IMR-90 (cell line): ENCODE results near the gene NTMT1. TPM values are rescaled to one million over a fixed set of nuclear protein-coding genes. Genes with fewer than 3 reads are reported as not detected.

Experiments
- ATAC-seq: fragments of 200-7000 bp; cut with Tn5 transposase; 2 replicates; pipeline ENCODE4 v1.9.1; 2020; ENCODE audit warnings: low read depth, mild to moderate bottlenecking, moderate library complexity
- BruUV-seq: library from RNA; stranded (reverse); fragments of 400-500 nt; replicated peaks from 2 replicates; lab custom pipeline; 2021; lab: Mats Ljungman, UMichigan
- CTCF ChIA-PET: fragments of 300-600 bp; formaldehyde crosslinking; extraction: SDS; loops from one replicate; lab custom pipeline; 2021; ENCODE audit warnings: antibody characterized with exemption; lab: Yijun Ruan, JAX
- POLR2A ChIA-PET: fragments of 300-600 bp; sonication (Branson Sonifier 250); formaldehyde crosslinking; loops from one replicate; lab custom pipeline; 2022; ENCODE audit warnings: antibody characterized with exemption; ENCODE audit not compliant: unreplicated experiment; lab: Charles Lee
- DNase-seq: peaks from one replicate; pipeline ENCODE4 v3.0.0; 2013
- H2AFZ ChIP-seq: replicated peaks from 2 replicates; pipeline ENCODE3; 2013; ENCODE audit warnings: low read length, mild to moderate bottlenecking; ENCODE audit not compliant: poor library complexity
- H2AK5ac ChIP-seq: 2 replicates; pipeline ENCODE4 v1.6.1; 2013; ENCODE audit warnings: low read depth, low read length, inconsistent platforms
- H2AK9ac ChIP-seq: replicated peaks from 2 replicates; pipeline ENCODE3; 2013; ENCODE audit warnings: mild to moderate bottlenecking, low read depth, low read length, moderate library complexity; ENCODE audit not compliant: poor library complexity
- H2BK120ac ChIP-seq: 2 replicates; pipeline ENCODE4 v1.6.1; 2013; ENCODE audit warnings: low read depth, low read length, inconsistent platforms
- H2BK15ac ChIP-seq: 3 replicates; pipeline ENCODE4 v1.6.1; 2013; ENCODE audit warnings: low read depth, low read length, inconsistent platforms
- H2BK20ac ChIP-seq: 2 replicates; pipeline ENCODE4 v1.6.1; 2013; ENCODE audit warnings: low read depth, mild to moderate bottlenecking, inconsistent platforms, low read length, moderate library complexity
- H2BK5ac ChIP-seq: 2 replicates; pipeline ENCODE4 v1.6.1; 2013; ENCODE audit warnings: mild to moderate bottlenecking, low read depth, low read length, inconsistent platforms; ENCODE audit not compliant: poor library complexity, severe bottlenecking
- H3K14ac ChIP-seq: replicated peaks from 2 replicates; pipeline ENCODE4 v1.6.1; 2013; ENCODE audit warnings: low read depth, low read length, inconsistent platforms
- H3K18ac ChIP-seq: 2 replicates; pipeline ENCODE4 v1.6.1; 2013; ENCODE audit warnings: low read depth, low read length, control low read depth
- H3K23ac ChIP-seq: 2 replicates; pipeline ENCODE4 v1.6.1; 2013; ENCODE audit warnings: low read depth, low read length, inconsistent platforms
- H3K27ac ChIP-seq: 2 replicates; pipeline ENCODE4 v1.5.1; 2013; ENCODE audit warnings: mild to moderate bottlenecking, control low read depth, low read length; ENCODE audit not compliant: insufficient read depth
- H3K27me3 ChIP-seq: 2 replicates; pipeline ENCODE4 v1.6.1; 2013; ENCODE audit warnings: low read length; ENCODE audit not compliant: control insufficient read depth, insufficient read depth
- H3K36me3 ChIP-seq: 2 replicates; pipeline ENCODE4 v1.6.1; 2013; ENCODE audit warnings: low read length, mixed read lengths; ENCODE audit not compliant: control insufficient read depth, insufficient read depth
- H3K4ac ChIP-seq: 2 replicates; pipeline ENCODE4 v1.6.1; 2013; ENCODE audit warnings: low read depth, low read length, inconsistent platforms
- H3K4me1 ChIP-seq: 2 replicates; pipeline ENCODE4 v1.6.1; 2013; ENCODE audit warnings: low read length, mixed read lengths; ENCODE audit not compliant: control insufficient read depth, insufficient read depth
- H3K4me2 ChIP-seq: 2 replicates; pipeline ENCODE4 v1.6.1; 2013; ENCODE audit warnings: low read depth, mild to moderate bottlenecking, control low read depth, low read length, moderate library complexity
- H3K4me3 ChIP-seq: 2 replicates; pipeline ENCODE4 v1.5.1; 2013; ENCODE audit warnings: low read depth, mild to moderate bottlenecking, control low read depth, low read length, moderate library complexity; ENCODE audit not compliant: insufficient read depth
- H3K56ac ChIP-seq: 2 replicates; pipeline ENCODE4 v1.6.1; 2013; ENCODE audit warnings: low read length, inconsistent platforms; ENCODE audit not compliant: insufficient read depth; ENCODE audit errors: extremely low read depth
- H3K79me1 ChIP-seq, 2 experiments: 2 replicates each; pipeline ENCODE4 v1.6.1; 2013; ENCODE audit warnings: low read length in 2 of 2, inconsistent platforms in 1 of 2, low read depth in 1 of 2
- H3K9ac ChIP-seq: 2 replicates; pipeline ENCODE4 v1.6.1; 2013; ENCODE audit warnings: low read depth, low read length, control low read depth
- H3K9me1 ChIP-seq: 2 replicates; pipeline ENCODE4 v1.6.1; 2013; ENCODE audit warnings: low read length, inconsistent platforms; ENCODE audit not compliant: insufficient read depth
- H3K9me3 ChIP-seq: 2 replicates; pipeline ENCODE4 v1.6.1; 2013; ENCODE audit warnings: low read length; ENCODE audit not compliant: control insufficient read depth, insufficient read depth
- H4K20me1 ChIP-seq: 2 replicates; pipeline ENCODE4 v1.6.1; 2013; ENCODE audit warnings: low read length, inconsistent platforms; ENCODE audit not compliant: insufficient read depth
- H4K5ac ChIP-seq: 2 replicates; pipeline ENCODE4 v1.6.1; 2013; ENCODE audit warnings: mild to moderate bottlenecking, low read depth, low read length, control low read depth
- H4K8ac ChIP-seq, 2 experiments: 2 replicates each; pipeline ENCODE4 v1.6.1; 2013; ENCODE audit warnings: low read depth in 2 of 2, low read length in 2 of 2, control low read depth in 1 of 2, inconsistent platforms in 1 of 2
- H4K91ac ChIP-seq: 2 replicates; pipeline ENCODE4 v1.6.1; 2013; ENCODE audit warnings: low read depth, low read length, inconsistent platforms; ENCODE audit not compliant: insufficient read depth
- BHLHE40 ChIP-seq: fragments of 150-350 bp; IDR thresholded peaks from 2 replicates; pipeline ENCODE4 v1.6.1; 2016; ENCODE audit warnings: mild to moderate bottlenecking, low read depth, low read length
- CEBPB ChIP-seq: IDR thresholded peaks from 2 replicates; pipeline ENCODE4 v1.6.1; 2012; ENCODE audit warnings: low read depth, low read length, improper control_type of control experiment
- CHD1 ChIP-seq: IDR thresholded peaks from 2 replicates; pipeline ENCODE4 v1.6.1; 2012; ENCODE audit warnings: low read depth, low read length, improper control_type of control experiment
- ELK1 ChIP-seq: fragments of 150-350 bp; IDR thresholded peaks from 2 replicates; pipeline ENCODE4 v1.6.1; 2016; ENCODE audit warnings: low read depth, mild to moderate bottlenecking, low read length, moderate library complexity, borderline replicate concordance
- MAFK ChIP-seq: IDR thresholded peaks from 2 replicates; pipeline ENCODE4 v1.6.1; 2012; ENCODE audit warnings: low read depth, low read length, improper control_type of control experiment
- MAZ ChIP-seq: IDR thresholded peaks from 2 replicates; pipeline ENCODE4 v1.6.1; 2012; ENCODE audit warnings: low read depth, mild to moderate bottlenecking, low read length, improper control_type of control experiment, moderate library complexity, borderline replicate concordance
- MXI1 ChIP-seq: IDR thresholded peaks from 2 replicates; pipeline ENCODE4 v1.6.1; 2012; ENCODE audit warnings: low read depth, mild to moderate bottlenecking, low read length, moderate library complexity, borderline replicate concordance
- POLR2A ChIP-seq: IDR thresholded peaks from 2 replicates; pipeline ENCODE4 v1.6.1; 2012; ENCODE audit warnings: mild to moderate bottlenecking, low read depth, low read length
- RAD21 ChIP-seq: IDR thresholded peaks from 2 replicates; pipeline ENCODE4 v1.6.1; 2012; ENCODE audit warnings: low read length, improper control_type of control experiment
- SMC3 ChIP-seq: fragments of 150-350 bp; IDR thresholded peaks from 2 replicates; pipeline ENCODE4 v1.6.1; 2016; ENCODE audit warnings: low read depth, mild to moderate bottlenecking, antibody characterized with exemption, low read length, moderate library complexity
- USF2 ChIP-seq: fragments of 150-350 bp; IDR thresholded peaks from 2 replicates; pipeline ENCODE4 v1.6.1; 2017; ENCODE audit warnings: mild to moderate bottlenecking, antibody characterized with exemption, low read length, low read depth
- WGBS, 2 experiments: methylation state at CpG; one replicate each; pipeline versions ENCODE4 v1.1.5 to v1.1.7; 2013; ENCODE audit warnings: missing lambda C conversion rate in 2 of 2; ENCODE audit not compliant: insufficient read length in 1 of 2; ENCODE audit errors: extremely low coverage in 2 of 2; 5-methylcytosine and 5-hydroxymethylcytosine counted together
- dilution Hi-C: fragments of 300-500 bp; cut with HindIII; formaldehyde crosslinking; loops from one replicate; pipeline ENCODE4 v1.14.3; 2018; ENCODE audit warnings: low sequenced_read_pairs; ENCODE audit not compliant: unreplicated experiment
- in situ Hi-C: fragments of 300-500 bp; cut with MboI; formaldehyde crosslinking; loops from 3 replicates; pipeline ENCODE4 v1.14.3; 2019; ENCODE audit warnings: low sequenced_read_pairs, inconsistent platforms, mixed read lengths
- intact Hi-C: fragments of 100-400 bp; cut with micrococcal nuclease; formaldehyde crosslinking; loops from 2 replicates; pipeline ENCODE4 v1.10.0; 2022
- polyA plus RNA-seq, 3 experiments: library from polyadenylated mRNA; depleted of rRNA; stranded (reverse); fragments of >200 nt; gene quantifications; 2 replicates each; pipeline ENCODE4 v1.2.3, GENCODE V29; 2012; ENCODE audit warnings: low replicate concordance in 1 of 3
- total RNA-seq: library from RNA; depleted of rRNA; stranded (reverse); fragments of >200 nt; gene quantifications from 2 replicates; pipeline ENCODE4 v1.2.3, GENCODE V29; 2012

Gene NTMT1
- total and polyA plus RNA-seq, 2 of the 4 experiments (the other 2 are of a cell fraction) = 68.1 to 88.1 TPM

GRCh38 chr9:129640871-129641749 lies 15.1 kb downstream of the NTMT1 start (continued):
- no peak for TF ChIP-seq MAFK
- no peak for TF ChIP-seq CHD1

GRCh38 chr9:129641750-129642585 lies 16.0 kb downstream of the NTMT1 start, which contains the start of gene ASB6:
ASB6 (minus strand) TSS chr9:129642151; CDS start chr9:129641999, 152 bp downstream.
- peak within 1 kb of the TSS; percentile 83 for H3K56ac ChIP-seq
- peak within 1 kb of the TSS; percentile 98 for H4K91ac ChIP-seq
- CTCF ChIA-PET = interaction anchor here (0.5 to 1.1 kb wide), 9 partner anchors 11 to 499 kb away, joined by 3 to 7 read pairs (median 4); no protein-coding TSS in a partner anchor
- H2AK9ac ChIP-seq = peak within 1 kb of the TSS; percentile 85
- H2BK20ac ChIP-seq = peak within 1 kb of the TSS; percentile 93
- peaks cover 46% of the 10 kb centered on the region for H4K20me1 ChIP-seq
- peak within 1 kb of the TSS; percentile 83 for H3K4me2 ChIP-seq
- no peaks in the 10 kb centered on the region for H3K9me3 ChIP-seq
- H3K9me1 ChIP-seq = no peaks in the 10 kb centered on the region
- peak within 1 kb of the TSS; percentile 93 for H4K5ac ChIP-seq
- peak within 1 kb of the TSS; percentile 58 for H3K18ac ChIP-seq
- peaks cover 3 to 49% of the 10 kb centered on the region in 2 experiments; a peak in 3 of 4 replicates for H3K79me1 ChIP-seq
- POLR2A ChIA-PET = no interaction called here
- 1% methylated on average over 60 of the region's 93 CpGs; no CpG with 5 or more reads in 1 of the 2 experiments for WGBS, 2 experiments
- no TSS peak for BruUV-seq
- H2AFZ ChIP-seq = peak within 1 kb of the TSS; percentile 94
- H3K9ac ChIP-seq = peak within 1 kb of the TSS; percentile 72
- in situ Hi-C loops = no loop called here
- peak within 1 kb of the TSS; percentile 89 for H3K14ac ChIP-seq
- H4K8ac ChIP-seq = peak within 1 kb of the TSS; percentile 99 to 100
- H3K27ac ChIP-seq = peak within 1 kb of the TSS; percentile 92
- H2BK15ac ChIP-seq = peak within 1 kb of the TSS; percentile 93; the same call in 2 of the 3 replicates
- peak within 1 kb of the TSS; percentile 81 for H3K4me3 ChIP-seq
- peaks cover 15% of the 10 kb centered on the region for H3K4me1 ChIP-seq
- peak; percentile 96 for DNase-seq
- peak within 1 kb of the TSS; percentile 98 for H2BK120ac ChIP-seq
- peaks cover 25% of the 10 kb centered on the region for H3K36me3 ChIP-seq
- H3K4ac ChIP-seq = peak within 1 kb of the TSS; percentile 99
- peak within 1 kb of the TSS; percentile 89 for H2AK5ac ChIP-seq
- peak; percentile 94 for ATAC-seq
- no peaks in the 10 kb centered on the region for H3K27me3 ChIP-seq
- peak within 1 kb of the TSS; percentile 91 for H3K23ac ChIP-seq
- dilution Hi-C loops = no loop called here
- intact Hi-C loops = loop anchor here (1.0 kb wide), 4 partner anchors 70 to 141 kb away; no protein-coding TSS in a partner anchor
- peak within 1 kb of the TSS; percentile 87 for H2BK5ac ChIP-seq
- TF ChIP-seq MAZ (peak; percentile 93), USF2 (no peak), MXI1 (no peak), ELK1 (peak; percentile 50; the same call in 1 of the 2 replicates), BHLHE40 (0 out of 2 replicates have a peak, but pooled peaks have one; percentile 4), MAFK (no peak), CHD1 (peak; percentile 81), CEBPB (no peak), RAD21 (peak; percentile 96), POLR2A (peak; percentile 85), SMC3 (peak; percentile 93)
